ENCODE results near the gene MYZAP.

GRCh38 chr15:57728436-57728835, 136.7 kb downstream of the MYZAP start:
- TF ChIP-seq CTCF (IDR thresholded peaks at IDR 0.05; ENCODE audit: low read depth, low read length, missing input control): no peak
- TF ChIP-seq FOXA2 (IDR thresholded peaks at IDR 0.05): no peak
- TF ChIP-seq YY1 (IDR thresholded peaks at IDR 0.05): no peak
- no peak for TF ChIP-seq TAF1 (conservative IDR thresholded peaks at IDR 0.05)
- TF ChIP-seq RAD21 (IDR thresholded peaks at IDR 0.05): no peak
- no peak for TF ChIP-seq GABPA (IDR thresholded peaks at IDR 0.05 in 1 of 2, conservative IDR thresholded peaks at IDR 0.05 in 1 of 2)
- TF ChIP-seq HNF4G (IDR thresholded peaks at IDR 0.05): no peak
- TF ChIP-seq REST (IDR thresholded peaks at IDR 0.05): no peak
- TF ChIP-seq ATF3 (IDR thresholded peaks at IDR 0.05): no peak
- no peak for TF ChIP-seq EGR1 (IDR thresholded peaks at IDR 0.05; ENCODE audit: low read depth in 2 of 2)
- no peak for TF ChIP-seq FOXA1 (IDR thresholded peaks at IDR 0.05)
- TF ChIP-seq SP1 (IDR thresholded peaks at IDR 0.05): no peak
- no peak for TF ChIP-seq RXRA (IDR thresholded peaks at IDR 0.05)
- no peak for TF ChIP-seq JUND (IDR thresholded peaks at IDR 0.05)

All from liver (tissue), 3 donors.